Endothelial cell of umbilical vein (primary cell): ENCODE measurements around the gene MTCL1. TPM values are rescaled to one million over a fixed set of nuclear protein-coding genes. Genes with fewer than 3 reads are reported as not detected.

Experiments used
- BruUV-seq: library from RNA; stranded (reverse); fragments of 400-500 nt; replicated peaks from 2 replicates; lab custom pipeline; 2021; lab: Mats Ljungman, UMichigan
- CTCF ChIA-PET: fragments of 300-600, 350-600 bp; sonication (Branson Sonifier 250); formaldehyde crosslinking; loops from one replicate; lab custom pipeline; 2021; ENCODE audit warnings: antibody characterized with exemption, inconsistent platforms; lab: Charles Lee
- POLR2A ChIA-PET: fragments of 300-600, 350-600 bp; sonication (Branson Sonifier 250); formaldehyde crosslinking; loops from one replicate; lab custom pipeline; 2021; ENCODE audit warnings: antibody characterized with exemption, inconsistent platforms; lab: Charles Lee
- DNase-seq: peaks from one replicate; pipeline ENCODE4 v3.0.0-alpha.2; 2011; ENCODE audit warnings: low read depth, low spot score
- FAIRE-seq: peaks from 2 replicates; lab custom pipeline; 2011; peaks lifted over from hg19 to GRCh38; lab: Jason Lieb, UNC
- H2AFZ ChIP-seq: 2 replicates; pipeline ENCODE4 v1.6.0; 2012; ENCODE audit warnings: low read depth, low read length, control low read depth, inconsistent platforms
- H3K27ac ChIP-seq: 2 replicates; pipeline ENCODE4 v1.5.1; 2011; ENCODE audit warnings: low read depth, mild to moderate bottlenecking, control low read depth, low read length, moderate library complexity; ENCODE audit not compliant: insufficient read depth
- H3K27me3 ChIP-seq, 2 experiments: 2 replicates each; pipeline versions ENCODE4 v1.6.0 to v1.6.1; 2011; ENCODE audit warnings: low read length in 2 of 2, mixed read lengths in 1 of 2; ENCODE audit not compliant: control insufficient read depth in 2 of 2, insufficient read depth in 2 of 2
- H3K36me3 ChIP-seq, 2 experiments: 2 replicates in 1 of 2; 3 replicates in 1 of 2; pipeline ENCODE4 v1.5.1; 2011; ENCODE audit warnings: low read length in 2 of 2, mild to moderate bottlenecking in 1 of 2, moderate library complexity in 1 of 2; ENCODE audit not compliant: control insufficient read depth in 2 of 2, insufficient read depth in 2 of 2; ENCODE audit errors: extremely low read depth in 1 of 2
- H3K4me1 ChIP-seq: 3 replicates; pipeline ENCODE4 v1.5.1; 2011; ENCODE audit warnings: mild to moderate bottlenecking, low read length; ENCODE audit not compliant: control insufficient read depth, insufficient read depth; ENCODE audit errors: extremely low read depth
- H3K4me2 ChIP-seq: 2 replicates; pipeline ENCODE4 v1.6.1; 2011; ENCODE audit warnings: low read length, control low read depth, mixed read lengths; ENCODE audit not compliant: insufficient read depth
- H3K4me3 ChIP-seq, 3 experiments: fragments of 200-600 bp in 1 of 3; sonication (generic), shearing (Covaris generic) in 1 of 3; replicated peaks in 1 of 3; 2 replicates each; pipeline ENCODE4 v1.5.1; 2011 to 2016; ENCODE audit warnings: control low read depth in 3 of 3, low read length in 3 of 3, mild to moderate bottlenecking in 2 of 3, inconsistent platforms in 1 of 3, low read depth in 1 of 3, moderate library complexity in 1 of 3; ENCODE audit not compliant: insufficient read depth in 1 of 3
- H3K79me2 ChIP-seq: 2 replicates; pipeline ENCODE4 v1.6.0; 2012; ENCODE audit warnings: low read length, inconsistent platforms; ENCODE audit not compliant: control insufficient read depth, insufficient read depth
- H3K9ac ChIP-seq: replicated peaks from 2 replicates; pipeline ENCODE3; 2011; ENCODE audit warnings: low read length, control low read depth; ENCODE audit not compliant: insufficient read depth; ENCODE audit errors: extremely low read depth
- H3K9me1 ChIP-seq: replicated peaks from 3 replicates; pipeline ENCODE4 v1.6.0; 2011; ENCODE audit warnings: mild to moderate bottlenecking, low read length; ENCODE audit not compliant: control insufficient read depth, insufficient read depth; ENCODE audit errors: extremely low read depth
- H3K9me3 ChIP-seq: replicated peaks from 2 replicates; pipeline ENCODE4 v1.5.1; 2012; ENCODE audit warnings: low read length, inconsistent platforms; ENCODE audit not compliant: control insufficient read depth, insufficient read depth
- H4K20me1 ChIP-seq: replicated peaks from 2 replicates; pipeline ENCODE3; 2011; ENCODE audit warnings: mild to moderate bottlenecking, low read length; ENCODE audit not compliant: control insufficient read depth, insufficient read depth; ENCODE audit errors: extremely low read depth
- CTCF ChIP-seq, 2 donors: IDR thresholded peaks; 1 replicate in 1 of 2; 2 replicates in 1 of 2; pipeline ENCODE4 v1.5.1; 2011; ENCODE audit warnings: low read length in 2 of 2, mild to moderate bottlenecking in 2 of 2, moderate library complexity in 2 of 2, control low read depth in 1 of 2, inconsistent platforms in 1 of 2, low read depth in 1 of 2; ENCODE audit not compliant: insufficient read depth in 1 of 2; ENCODE audit errors: extremely low read depth in 1 of 2
- EZH2 ChIP-seq: IDR thresholded peaks from 2 replicates; pipeline ENCODE4 v1.6.1; 2012; ENCODE audit warnings: borderline replicate concordance, low read depth, mild to moderate bottlenecking, moderate library complexity, low read length, inconsistent platforms; ENCODE audit not compliant: severe bottlenecking
- FOS ChIP-seq: IDR thresholded peaks from 2 replicates; pipeline ENCODE4 v1.6.1; 2011; ENCODE audit warnings: mild to moderate bottlenecking, low read length, moderate library complexity, borderline replicate concordance; ENCODE audit not compliant: insufficient read depth
- GATA2 ChIP-seq: IDR thresholded peaks from 2 replicates; pipeline ENCODE4 v1.7.0; 2011; ENCODE audit warnings: low read depth, mild to moderate bottlenecking, moderate library complexity, mixed read lengths, low read length; ENCODE audit not compliant: insufficient read length, insufficient read depth
- JUN ChIP-seq: IDR thresholded peaks from 2 replicates; pipeline ENCODE4 v1.6.1; 2011; ENCODE audit warnings: borderline replicate concordance, low read depth; ENCODE audit not compliant: insufficient read length, insufficient read depth
- MYC ChIP-seq: IDR thresholded peaks from one replicate; pipeline ENCODE4 v1.6.1; 2011; ENCODE audit warnings: mild to moderate bottlenecking, low read depth, low read length
- POLR2A ChIP-seq: IDR thresholded peaks from 2 replicates; pipeline ENCODE4 v1.6.1; 2012; ENCODE audit warnings: low read depth, mild to moderate bottlenecking, control low read depth, low read length
- POLR2AphosphoS5 ChIP-seq: IDR thresholded peaks from 2 replicates; pipeline ENCODE4 v1.6.1; 2012; ENCODE audit warnings: low read depth, mild to moderate bottlenecking, control low read depth, low read length, moderate library complexity; ENCODE audit not compliant: insufficient read depth
- dilution Hi-C: fragments of 300-500 bp; cut with MboI; formaldehyde crosslinking; loops from one replicate; pipeline ENCODE4 v1.15.0; 2019; ENCODE audit warnings: low sequenced_read_pairs; ENCODE audit not compliant: extremely low pct_ligation_motif_present
- intact Hi-C: fragments of 100-400 bp; cut with micrococcal nuclease; formaldehyde crosslinking; loops from one replicate; pipeline ENCODE4 v1.10.0; 2022
- polyA plus RNA-seq, 4 experiments: library from polyadenylated mRNA; depleted of rRNA in 3 of 4; stranded (reverse) in 3 of 4; unstranded in 1 of 4; fragments of >200 nt; gene quantifications; 2 replicates each; pipeline versions ENCODE4 v1.2.1 to v1.2.3, GENCODE V29; 2011 to 2012; ENCODE audit warnings: missing spikeins in 1 of 4
- total RNA-seq: library from RNA; stranded (reverse); gene quantifications from 2 replicates; pipeline ENCODE4 v1.2.3, GENCODE V29; 2021
- TF ChIP-seq, protein P1 (sequence below): IDR thresholded peaks from 2 replicates; pipeline ENCODE4 v1.6.1; 2011; ENCODE audit not compliant: insufficient read depth, insufficient read length

MTCL1 gene
- total and polyA plus RNA-seq, 2 donors (not counting 3 experiments of a cell fraction or from before 2014, with no cell fraction given), result 11.9 to 75.7 TPM

DNA sequence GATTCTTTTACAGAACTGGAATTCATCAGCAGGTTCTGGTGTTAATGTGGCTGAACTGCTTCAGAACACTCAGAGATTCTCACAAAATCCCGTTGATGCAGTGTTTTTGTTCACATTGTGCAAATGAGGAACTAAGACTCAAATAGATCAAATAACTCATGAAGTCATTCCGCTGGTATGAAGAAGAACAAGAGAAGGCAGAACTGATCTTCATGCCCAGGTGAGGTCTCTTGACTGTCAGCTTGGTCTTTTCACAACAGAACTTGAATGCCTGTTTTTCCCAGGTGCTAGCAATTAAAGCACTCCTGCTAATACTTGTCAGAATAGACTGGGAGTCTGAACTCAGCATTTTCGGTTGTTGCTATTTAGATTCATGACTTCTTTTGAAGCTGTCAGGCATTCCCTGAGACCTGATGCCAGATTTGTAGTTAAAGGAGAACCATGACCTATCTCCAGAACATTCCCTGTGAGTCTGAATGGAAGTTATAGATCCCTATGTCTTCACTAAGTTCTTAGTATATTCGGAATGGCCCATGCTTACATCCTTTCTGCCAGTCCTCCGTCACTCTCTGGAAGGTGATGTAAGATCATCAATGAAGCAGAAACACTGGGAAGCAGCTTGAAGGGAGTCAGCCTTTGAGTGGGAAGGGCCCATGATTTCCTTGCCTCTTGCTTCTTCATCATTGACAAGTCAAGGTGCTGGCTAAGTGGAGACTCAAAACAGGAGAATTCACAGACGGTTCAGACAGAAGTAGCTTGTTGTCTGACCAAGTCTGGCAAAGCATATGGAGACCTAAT is 155.7 kb downstream of the MTCL1 start:
- H3K4me1 ChIP-seq, result no peaks in the 10 kb centered on the region
- DNase-seq (no peak), FAIRE-seq (no peak)
- H3K4me3 ChIP-seq, result no peak overlapping the region
- no TSS peak for BruUV-seq
- no peaks in the 10 kb centered on the region for H3K79me2 ChIP-seq
- H3K9me3 ChIP-seq, result no peaks in the 10 kb centered on the region
- H2AFZ ChIP-seq, result no peak overlapping the region
- H3K9ac ChIP-seq, result no peak overlapping the region
- dilution Hi-C loops (no loop called here), intact Hi-C loops (no loop called here)
- no peaks in the 10 kb centered on the region for H4K20me1 ChIP-seq
- H3K4me2 ChIP-seq, result no peak overlapping the region
- H3K27me3 ChIP-seq, result peaks cover 4 to 13% of the 10 kb centered on the region in 2 experiments
- POLR2A ChIA-PET, result no interaction called here
- CTCF ChIA-PET, result no interaction called here
- no peaks in the 10 kb centered on the region for H3K9me1 ChIP-seq
- no peak overlapping the region for H3K27ac ChIP-seq
- H3K36me3 ChIP-seq, result no peaks in the 10 kb centered on the region
- TF ChIP-seq, protein P1, sequence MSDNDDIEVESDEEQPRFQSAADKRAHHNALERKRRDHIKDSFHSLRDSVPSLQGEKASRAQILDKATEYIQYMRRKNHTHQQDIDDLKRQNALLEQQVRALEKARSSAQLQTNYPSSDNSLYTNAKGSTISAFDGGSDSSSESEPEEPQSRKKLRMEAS, result no peak
- no peak for TF ChIP-seq FOS
- TF ChIP-seq EZH2, result no peak
- no peak for TF ChIP-seq CTCF (IDR thresholded peaks at IDR 0.05; ENCODE audit: extremely low read depth in 1 of 2, insufficient read depth in 1 of 2, low read depth in 1 of 2, low read length in 2 of 2)
- TF ChIP-seq POLR2A, result no peak
- no peak for TF ChIP-seq GATA2
- no peak for TF ChIP-seq MYC
- no peak for TF ChIP-seq POLR2AphosphoS5
- TF ChIP-seq JUN, result no peak
